WTC11 (cell line): ENCODE data around the gene PILRB. TPM values are rescaled to one million over a fixed set of nuclear protein-coding genes. Genes with fewer than 3 reads are reported as not detected.
"Not testable (repeated sequence)": the region's sequence is repeated elsewhere in the genome, so short reads cannot be mapped to it uniquely, and the experiment has no call there.

ENCODE experiments used
- ATAC-seq: fragments of 200-7000 bp; cut with Tn5 transposase; 2 replicates; pipeline ENCODE4 v1.10.0; 2021; ENCODE audit warnings: mild to moderate bottlenecking, moderate library complexity
- CTCF ChIA-PET: fragments of 300-600 bp; sonication (Branson Sonifier 250); formaldehyde crosslinking; loops from one replicate; lab custom pipeline; 2021; ENCODE audit warnings: antibody characterized with exemption; lab: Charles Lee
- POLR2A ChIA-PET: fragments of 350-600 bp; sonication (Branson Sonifier 250); formaldehyde crosslinking; loops from one replicate; lab custom pipeline; 2021; ENCODE audit warnings: antibody characterized with exemption; lab: Charles Lee
- DNase-seq: peaks from one replicate; pipeline ENCODE4 v3.0.0; 2021; ENCODE audit warnings: low spot score
- H3K27ac Mint-ChIP-seq: 2 replicates; pipeline ENCODE4 v1.8.0; 2021; ENCODE audit warnings: mixed read lengths
- H3K27me3 Mint-ChIP-seq: 2 replicates; pipeline ENCODE4 v1.8.0; 2021; ENCODE audit warnings: low read depth, mild to moderate bottlenecking, moderate library complexity, mixed read lengths
- H3K36me3 Mint-ChIP-seq: 2 replicates; pipeline ENCODE4 v1.8.0; 2021; ENCODE audit warnings: mixed read lengths
- H3K4me1 Mint-ChIP-seq: 2 replicates; pipeline ENCODE4 v1.8.0; 2022; ENCODE audit warnings: mixed read lengths
- H3K4me3 Mint-ChIP-seq: 2 replicates; pipeline ENCODE4 v1.8.0; 2021; ENCODE audit warnings: mild to moderate bottlenecking, moderate library complexity, mixed read lengths
- H3K9me3 Mint-ChIP-seq: 2 replicates; pipeline ENCODE4 v1.8.0; 2021; ENCODE audit warnings: mixed read lengths
- CREB1 ChIP-seq: sonication (generic); formaldehyde crosslinking; IDR thresholded peaks from 2 replicates; pipeline ENCODE4 v1.8.0; 2023; ENCODE audit warnings: mild to moderate bottlenecking, missing genetic modification reagents
- ETV6 ChIP-seq: sonication (generic); formaldehyde crosslinking; IDR thresholded peaks from 2 replicates; pipeline ENCODE4 v1.8.1; 2022; ENCODE audit warnings: mild to moderate bottlenecking, missing genetic modification reagents
- GABPB1 ChIP-seq: sonication (generic); formaldehyde crosslinking; IDR thresholded peaks from 2 replicates; pipeline ENCODE4 v1.8.1; 2023; ENCODE audit warnings: mild to moderate bottlenecking, missing genetic modification reagents
- HMGA2 ChIP-seq: fragments of 250-450 bp; sonication (Bioruptor Pico); IDR thresholded peaks from 2 replicates; pipeline ENCODE4 v1.4.0; 2021; ENCODE audit warnings: mild to moderate bottlenecking, moderate library complexity
- NR3C1 ChIP-seq: sonication (generic); formaldehyde crosslinking; conservative IDR thresholded peaks from 2 replicates; pipeline ENCODE4 v1.8.1; 2023; ENCODE audit warnings: low read depth, mild to moderate bottlenecking, missing genetic modification reagents
- OVOL2 ChIP-seq: fragments of 250-450 bp; sonication (Bioruptor Pico); IDR thresholded peaks from 2 replicates; pipeline ENCODE4 v1.9.0; 2021; ENCODE audit warnings: mild to moderate bottlenecking, borderline replicate concordance
- SP1 ChIP-seq: sonication (generic); formaldehyde crosslinking; conservative IDR thresholded peaks from 2 replicates; pipeline ENCODE4 v1.8.1; 2022; ENCODE audit warnings: missing genetic modification reagents
- ZNF138 ChIP-seq: sonication (generic); formaldehyde crosslinking; conservative IDR thresholded peaks from 2 replicates; pipeline ENCODE4 v1.8.1; 2022; ENCODE audit warnings: mild to moderate bottlenecking, moderate library complexity, missing genetic modification reagents
- total RNA-seq: library from RNA; stranded (reverse); gene quantifications from 3 replicates; pipeline ENCODE4 v1.2.3, GENCODE V29; 2021
- TF ChIP-seq, protein P1 (sequence below): fragments of 250-450 bp; sonication (Bioruptor Pico); IDR thresholded peaks from 2 replicates; pipeline ENCODE4 v1.9.0; 2021; ENCODE audit warnings: mild to moderate bottlenecking
- TF ChIP-seq, protein P2 (sequence below): sonication (generic); formaldehyde crosslinking; IDR thresholded peaks from 2 replicates; pipeline ENCODE4 v1.8.0; 2022; ENCODE audit warnings: mild to moderate bottlenecking, missing genetic modification reagents
- TF ChIP-seq, protein P3 (sequence below): sonication (generic); formaldehyde crosslinking; conservative IDR thresholded peaks from 2 replicates; pipeline ENCODE4 v1.8.1; 2022; ENCODE audit warnings: mild to moderate bottlenecking, missing genetic modification reagents
- TF ChIP-seq, protein P4 (sequence below): sonication (generic); formaldehyde crosslinking; IDR thresholded peaks from 2 replicates; pipeline ENCODE4 v1.8.1; 2023; ENCODE audit warnings: mild to moderate bottlenecking, missing genetic modification reagents, moderate library complexity
- TF ChIP-seq, protein P5 (sequence below): sonication (generic); formaldehyde crosslinking; IDR thresholded peaks from 2 replicates; pipeline ENCODE4 v1.8.0; 2023; ENCODE audit warnings: mild to moderate bottlenecking, missing genetic modification reagents
- TF ChIP-seq, protein P6 (sequence below): sonication (generic); formaldehyde crosslinking; IDR thresholded peaks from 2 replicates; pipeline ENCODE4 v1.8.0; 2022; ENCODE audit warnings: mild to moderate bottlenecking, missing genetic modification reagents
- TF ChIP-seq, protein P7 (sequence below): fragments of 250-450 bp; sonication (Bioruptor Pico); IDR thresholded peaks from 2 replicates; pipeline ENCODE4 v1.9.0; 2021; ENCODE audit warnings: mild to moderate bottlenecking

The PILRB gene
- total RNA-seq, 1 experiment from 2014 or later, result 30.7 TPM

DNA sequence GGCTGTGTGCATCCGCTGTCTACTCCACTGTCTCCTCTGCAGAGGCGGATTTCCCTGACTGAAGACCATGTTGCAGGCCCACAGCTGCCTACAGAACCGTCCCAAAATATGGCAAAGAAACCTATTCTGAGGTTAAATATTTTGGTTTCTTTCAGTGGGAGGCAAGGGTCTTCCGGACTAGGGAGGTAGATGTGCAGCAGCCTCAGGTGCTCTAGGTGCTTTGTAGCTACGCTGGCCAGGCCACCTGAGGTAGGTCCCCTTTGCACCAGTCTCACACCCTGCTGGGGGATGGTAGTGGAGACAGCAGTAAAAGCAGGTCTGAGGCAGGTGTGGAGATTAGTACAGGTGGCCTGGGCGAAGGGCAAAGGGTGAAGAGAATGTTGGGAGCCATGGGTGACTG lies 8.2 kb upstream of the PILRB start (continued):
- TF ChIP-seq NR3C1, result no peak
- TF ChIP-seq, protein P1, sequence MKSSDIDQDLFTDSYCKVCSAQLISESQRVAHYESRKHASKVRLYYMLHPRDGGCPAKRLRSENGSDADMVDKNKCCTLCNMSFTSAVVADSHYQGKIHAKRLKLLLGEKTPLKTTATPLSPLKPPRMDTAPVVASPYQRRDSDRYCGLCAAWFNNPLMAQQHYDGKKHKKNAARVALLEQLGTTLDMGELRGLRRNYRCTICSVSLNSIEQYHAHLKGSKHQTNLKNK (CRISPR knock-in tag), result no peak
- TF ChIP-seq, protein P2, sequence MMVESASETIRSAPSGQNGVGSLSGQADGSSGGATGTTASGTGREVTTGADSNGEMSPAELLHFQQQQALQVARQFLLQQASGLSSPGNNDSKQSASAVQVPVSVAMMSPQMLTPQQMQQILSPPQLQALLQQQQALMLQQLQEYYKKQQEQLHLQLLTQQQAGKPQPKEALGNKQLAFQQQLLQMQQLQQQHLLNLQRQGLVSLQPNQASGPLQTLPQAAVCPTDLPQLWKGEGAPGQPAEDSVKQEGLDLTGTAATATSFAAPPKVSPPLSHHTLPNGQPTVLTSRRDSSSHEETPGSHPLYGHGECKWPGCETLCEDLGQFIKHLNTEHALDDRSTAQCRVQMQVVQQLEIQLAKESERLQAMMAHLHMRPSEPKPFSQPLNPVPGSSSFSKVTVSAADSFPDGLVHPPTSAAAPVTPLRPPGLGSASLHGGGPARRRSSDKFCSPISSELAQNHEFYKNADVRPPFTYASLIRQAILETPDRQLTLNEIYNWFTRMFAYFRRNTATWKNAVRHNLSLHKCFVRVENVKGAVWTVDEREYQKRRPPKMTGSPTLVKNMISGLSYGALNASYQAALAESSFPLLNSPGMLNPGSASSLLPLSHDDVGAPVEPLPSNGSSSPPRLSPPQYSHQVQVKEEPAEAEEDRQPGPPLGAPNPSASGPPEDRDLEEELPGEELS (CRISPR knock-in tag), result no peak

DNA sequence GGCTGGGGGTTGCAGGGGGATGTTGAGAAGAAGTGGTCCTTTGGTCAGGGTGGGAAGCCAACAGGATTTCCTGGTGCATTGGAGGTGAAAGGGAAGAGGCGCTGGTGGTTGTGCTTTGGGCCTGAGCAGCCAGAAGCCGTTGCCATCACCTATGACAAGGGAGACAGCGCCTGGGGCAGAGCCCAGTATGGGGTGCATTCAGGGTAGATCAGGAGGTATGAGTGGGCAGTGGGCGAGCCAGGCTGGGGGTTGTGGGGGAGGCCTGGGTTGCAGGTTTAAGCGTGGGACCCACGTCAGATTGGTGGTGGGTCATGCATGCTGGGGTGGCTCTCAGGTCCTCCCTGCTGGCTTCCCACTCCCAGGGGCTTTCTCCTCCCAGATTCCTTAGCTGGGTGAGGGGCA lies 6.3 kb upstream of the PILRB start:
- Mint-ChIP-seq H3K4me1 (no peaks in the 10 kb centered on the region), H3K27me3 (no peaks in the 10 kb centered on the region)
- ATAC-seq, result no peak
- TF ChIP-seq OVOL2 (CRISPR knock-in tag) (no peak), SP1 (CRISPR knock-in tag) (no peak), ETV6 (CRISPR knock-in tag) (no peak)
- TF ChIP-seq, protein P3, sequence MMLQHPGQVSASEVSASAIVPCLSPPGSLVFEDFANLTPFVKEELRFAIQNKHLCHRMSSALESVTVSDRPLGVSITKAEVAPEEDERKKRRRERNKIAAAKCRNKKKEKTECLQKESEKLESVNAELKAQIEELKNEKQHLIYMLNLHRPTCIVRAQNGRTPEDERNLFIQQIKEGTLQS (CRISPR knock-in tag), result no peak
- TF ChIP-seq, protein P4, sequence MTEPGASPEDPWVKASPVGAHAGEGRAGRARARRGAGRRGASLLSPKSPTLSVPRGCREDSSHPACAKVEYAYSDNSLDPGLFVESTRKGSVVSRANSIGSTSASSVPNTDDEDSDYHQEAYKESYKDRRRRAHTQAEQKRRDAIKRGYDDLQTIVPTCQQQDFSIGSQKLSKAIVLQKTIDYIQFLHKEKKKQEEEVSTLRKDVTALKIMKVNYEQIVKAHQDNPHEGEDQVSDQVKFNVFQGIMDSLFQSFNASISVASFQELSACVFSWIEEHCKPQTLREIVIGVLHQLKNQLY (CRISPR knock-in tag), result no peak
- TF ChIP-seq, protein P5, sequence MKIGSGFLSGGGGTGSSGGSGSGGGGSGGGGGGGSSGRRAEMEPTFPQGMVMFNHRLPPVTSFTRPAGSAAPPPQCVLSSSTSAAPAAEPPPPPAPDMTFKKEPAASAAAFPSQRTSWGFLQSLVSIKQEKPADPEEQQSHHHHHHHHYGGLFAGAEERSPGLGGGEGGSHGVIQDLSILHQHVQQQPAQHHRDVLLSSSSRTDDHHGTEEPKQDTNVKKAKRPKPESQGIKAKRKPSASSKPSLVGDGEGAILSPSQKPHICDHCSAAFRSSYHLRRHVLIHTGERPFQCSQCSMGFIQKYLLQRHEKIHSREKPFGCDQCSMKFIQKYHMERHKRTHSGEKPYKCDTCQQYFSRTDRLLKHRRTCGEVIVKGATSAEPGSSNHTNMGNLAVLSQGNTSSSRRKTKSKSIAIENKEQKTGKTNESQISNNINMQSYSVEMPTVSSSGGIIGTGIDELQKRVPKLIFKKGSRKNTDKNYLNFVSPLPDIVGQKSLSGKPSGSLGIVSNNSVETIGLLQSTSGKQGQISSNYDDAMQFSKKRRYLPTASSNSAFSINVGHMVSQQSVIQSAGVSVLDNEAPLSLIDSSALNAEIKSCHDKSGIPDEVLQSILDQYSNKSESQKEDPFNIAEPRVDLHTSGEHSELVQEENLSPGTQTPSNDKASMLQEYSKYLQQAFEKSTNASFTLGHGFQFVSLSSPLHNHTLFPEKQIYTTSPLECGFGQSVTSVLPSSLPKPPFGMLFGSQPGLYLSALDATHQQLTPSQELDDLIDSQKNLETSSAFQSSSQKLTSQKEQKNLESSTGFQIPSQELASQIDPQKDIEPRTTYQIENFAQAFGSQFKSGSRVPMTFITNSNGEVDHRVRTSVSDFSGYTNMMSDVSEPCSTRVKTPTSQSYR (CRISPR knock-in tag), result no peak
- TF ChIP-seq, all 79 proteins: peak for 0
- Mint-ChIP-seq H3K9me3 (no peaks in the 10 kb centered on the region), H3K4me3 (no peak overlapping the region), H3K27ac (no peak overlapping the region), H3K36me3 (peaks cover 60% of the 10 kb centered on the region)
- POLR2A ChIA-PET, result no interaction called here
- CTCF ChIA-PET, result no interaction called here
- no peak for DNase-seq

DNA sequence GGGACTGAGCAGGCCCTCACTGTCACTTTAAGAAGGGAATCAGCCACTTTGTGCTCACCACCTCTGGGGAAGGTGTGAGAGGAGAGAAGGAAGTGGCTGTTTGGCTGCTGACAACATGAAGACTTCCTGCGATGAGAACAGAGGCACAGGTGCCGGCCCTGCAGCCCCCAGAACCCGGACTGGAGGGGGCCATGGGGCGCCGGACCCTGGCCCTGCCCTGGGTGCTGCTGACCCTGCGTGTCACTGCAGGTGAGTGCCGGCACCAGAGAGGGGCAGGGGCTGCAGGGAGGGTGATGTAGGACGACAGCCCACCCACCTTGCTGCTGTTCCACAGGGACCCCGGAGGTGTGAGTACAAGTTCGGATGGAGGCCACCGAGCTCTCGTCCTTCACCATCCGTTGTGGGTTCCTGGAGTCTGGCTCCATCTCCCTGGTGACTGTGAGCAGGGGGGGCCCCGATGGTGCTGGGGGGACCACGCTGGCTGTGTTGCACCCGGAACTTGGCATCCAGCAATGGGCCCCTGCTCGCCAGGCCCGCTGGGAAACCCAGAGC lies 5.6 kb upstream of the PILRB start:
- H3K4me3 Mint-ChIP-seq, H3K9me3 Mint-ChIP-seq, H3K4me1 Mint-ChIP-seq, H3K27ac Mint-ChIP-seq, DNase-seq, ATAC-seq, POLR2A ChIA-PET, H3K27me3 Mint-ChIP-seq: not testable (repeated sequence)
- peaks cover 56% of the 10 kb centered on the region for H3K36me3 Mint-ChIP-seq
- CTCF ChIA-PET, result interaction anchor here (0.6 kb wide), 1 partner anchor 48 kb away, joined by 4 read pairs; no protein-coding TSS in a partner anchor

DNA sequence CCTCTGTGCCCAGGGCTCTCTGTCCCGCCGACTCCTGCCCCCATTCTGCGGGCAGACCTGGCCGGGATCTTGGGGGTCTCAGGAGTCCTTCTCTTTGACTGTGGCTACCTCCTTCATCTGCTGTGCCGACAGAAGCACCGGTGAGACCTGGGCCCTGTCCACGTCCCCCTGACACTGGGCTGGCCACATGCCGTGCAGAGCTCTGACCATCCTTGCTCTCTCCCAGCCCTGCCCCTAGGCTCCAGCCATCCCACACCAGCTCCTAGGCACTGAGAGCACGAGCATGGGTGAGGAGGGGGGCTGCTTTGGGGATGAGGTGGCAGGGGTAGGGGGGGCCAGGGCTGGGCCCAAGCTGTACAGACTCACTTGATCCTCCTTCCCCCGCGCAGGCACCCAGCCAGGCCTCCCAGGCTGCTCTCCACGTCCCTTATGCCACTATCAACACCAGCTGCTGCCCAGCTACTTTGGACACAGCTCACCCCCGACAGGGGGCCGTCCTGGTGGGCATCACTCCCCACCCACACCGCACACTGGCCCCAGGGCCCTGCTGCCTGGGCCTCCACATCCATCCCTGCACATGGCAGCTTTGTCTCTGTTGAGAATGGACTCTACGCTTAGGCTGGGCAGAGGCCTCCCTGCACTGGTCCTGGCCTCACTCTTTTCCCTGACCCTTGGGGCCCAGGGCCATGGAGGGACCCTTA lies 4.8 kb upstream of the PILRB start:
- POLR2A ChIA-PET, result no interaction called here
- Mint-ChIP-seq H3K27ac (no peak overlapping the region), H3K36me3 (peaks cover 52% of the 10 kb centered on the region), H3K4me1 (no peaks in the 10 kb centered on the region), H3K9me3 (no peaks in the 10 kb centered on the region), H3K27me3 (no peaks in the 10 kb centered on the region), H3K4me3 (no peak overlapping the region)
- DNase-seq (no peak), ATAC-seq (no peak)
- CTCF ChIA-PET, result interaction anchor here (0.6 kb wide), 1 partner anchor 47 kb away, joined by 4 read pairs; no protein-coding TSS in a partner anchor
- TF ChIP-seq, protein P6, sequence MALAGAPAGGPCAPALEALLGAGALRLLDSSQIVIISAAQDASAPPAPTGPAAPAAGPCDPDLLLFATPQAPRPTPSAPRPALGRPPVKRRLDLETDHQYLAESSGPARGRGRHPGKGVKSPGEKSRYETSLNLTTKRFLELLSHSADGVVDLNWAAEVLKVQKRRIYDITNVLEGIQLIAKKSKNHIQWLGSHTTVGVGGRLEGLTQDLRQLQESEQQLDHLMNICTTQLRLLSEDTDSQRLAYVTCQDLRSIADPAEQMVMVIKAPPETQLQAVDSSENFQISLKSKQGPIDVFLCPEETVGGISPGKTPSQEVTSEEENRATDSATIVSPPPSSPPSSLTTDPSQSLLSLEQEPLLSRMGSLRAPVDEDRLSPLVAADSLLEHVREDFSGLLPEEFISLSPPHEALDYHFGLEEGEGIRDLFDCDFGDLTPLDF, result no peak
- TF ChIP-seq, protein P7, sequence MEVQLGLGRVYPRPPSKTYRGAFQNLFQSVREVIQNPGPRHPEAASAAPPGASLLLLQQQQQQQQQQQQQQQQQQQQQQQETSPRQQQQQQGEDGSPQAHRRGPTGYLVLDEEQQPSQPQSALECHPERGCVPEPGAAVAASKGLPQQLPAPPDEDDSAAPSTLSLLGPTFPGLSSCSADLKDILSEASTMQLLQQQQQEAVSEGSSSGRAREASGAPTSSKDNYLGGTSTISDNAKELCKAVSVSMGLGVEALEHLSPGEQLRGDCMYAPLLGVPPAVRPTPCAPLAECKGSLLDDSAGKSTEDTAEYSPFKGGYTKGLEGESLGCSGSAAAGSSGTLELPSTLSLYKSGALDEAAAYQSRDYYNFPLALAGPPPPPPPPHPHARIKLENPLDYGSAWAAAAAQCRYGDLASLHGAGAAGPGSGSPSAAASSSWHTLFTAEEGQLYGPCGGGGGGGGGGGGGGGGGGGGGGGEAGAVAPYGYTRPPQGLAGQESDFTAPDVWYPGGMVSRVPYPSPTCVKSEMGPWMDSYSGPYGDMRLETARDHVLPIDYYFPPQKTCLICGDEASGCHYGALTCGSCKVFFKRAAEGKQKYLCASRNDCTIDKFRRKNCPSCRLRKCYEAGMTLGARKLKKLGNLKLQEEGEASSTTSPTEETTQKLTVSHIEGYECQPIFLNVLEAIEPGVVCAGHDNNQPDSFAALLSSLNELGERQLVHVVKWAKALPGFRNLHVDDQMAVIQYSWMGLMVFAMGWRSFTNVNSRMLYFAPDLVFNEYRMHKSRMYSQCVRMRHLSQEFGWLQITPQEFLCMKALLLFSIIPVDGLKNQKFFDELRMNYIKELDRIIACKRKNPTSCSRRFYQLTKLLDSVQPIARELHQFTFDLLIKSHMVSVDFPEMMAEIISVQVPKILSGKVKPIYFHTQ (CRISPR knock-in tag), result no peak
- no peak for TF ChIP-seq CREB1 (CRISPR knock-in tag)
- TF ChIP-seq HMGA2 (CRISPR knock-in tag), result no peak
- no peak for TF ChIP-seq ZNF138 (CRISPR knock-in tag)
- TF ChIP-seq GABPB1 (CRISPR knock-in tag), result no peak
- TF ChIP-seq SP1 (CRISPR knock-in tag), result no peak
- TF ChIP-seq NR3C1, result no peak
